Activated naive CD4-positive, alpha-beta T cell treated with anti-CD3 and anti-CD28 coated beads for 36 hours (primary cell): ENCODE measurements around the gene ITIH2. TPM values are rescaled to one million over a fixed set of nuclear protein-coding genes. Genes with fewer than 3 reads are reported as not detected.
A peak's percentile ranks its signal among the peaks of the same experiment; 100 is the strongest.
"Not testable (repeated sequence)": the region's sequence is repeated elsewhere in the genome, so short reads cannot be mapped to it uniquely, and the experiment has no call there.

ENCODE experiments used
- CTCF ChIA-PET: fragments of 350-600 bp; sonication (Branson Sonifier 250); formaldehyde crosslinking; loops from one replicate; lab custom pipeline; 2021; ENCODE audit warnings: antibody characterized with exemption; lab: Charles Lee
- DNase-seq: peaks from one replicate; pipeline ENCODE4 v3.0.0-alpha.2; 2020
- H3K27ac Mint-ChIP-seq: one replicate; pipeline ENCODE4 v1.8.0; 2021; ENCODE audit warnings: mild to moderate bottlenecking, mixed read lengths
- H3K27me3 Mint-ChIP-seq: one replicate; pipeline ENCODE4 v1.8.0; 2021; ENCODE audit warnings: low read depth, mixed read lengths
- H3K36me3 Mint-ChIP-seq: one replicate; pipeline ENCODE4 v1.8.0; 2021; ENCODE audit warnings: low read depth, mixed read lengths
- H3K4me1 Mint-ChIP-seq: one replicate; pipeline ENCODE4 v1.8.0; 2021; ENCODE audit warnings: low read depth, mixed read lengths
- H3K4me3 Mint-ChIP-seq: one replicate; pipeline ENCODE4 v1.8.0; 2021; ENCODE audit warnings: mild to moderate bottlenecking, moderate library complexity, mixed read lengths
- H3K9me3 Mint-ChIP-seq: one replicate; pipeline ENCODE4 v1.8.0; 2021; ENCODE audit warnings: mixed read lengths
- intact Hi-C: fragments of 100-400 bp; cut with micrococcal nuclease; formaldehyde crosslinking; loops from one replicate; pipeline ENCODE4 v1.15.1; 2023
- total RNA-seq, 2 experiments: library from RNA; stranded (reverse); gene quantifications; one replicate each; pipeline ENCODE4 v1.2.3, GENCODE V29; 2021

ITIH2 gene
- total RNA-seq, 2 experiments from 2014 or later = not detected

GRCh38 chr10:7718685-7719084, 15.6 kb downstream of the ITIH2 start:
- Mint-ChIP-seq H3K4me3 (no peak overlapping the region), H3K27ac (no peak overlapping the region), H3K36me3 (no peaks in the 10 kb centered on the region), H3K27me3 (peaks cover 2% of the 10 kb centered on the region), H3K4me1 (no peaks in the 10 kb centered on the region), H3K9me3 (no peaks in the 10 kb centered on the region)
- intact Hi-C loops = no loop called here
- DNase-seq = no peak
- CTCF ChIA-PET = no interaction called here

GRCh38 chr10:7720478-7720877, 17.4 kb downstream of the ITIH2 start:
- no peak for DNase-seq
- peaks cover 3% of the 10 kb centered on the region for H3K27me3 Mint-ChIP-seq
- no peaks in the 10 kb centered on the region for H3K9me3 Mint-ChIP-seq
- H3K4me3 Mint-ChIP-seq = no peak overlapping the region
- CTCF ChIA-PET = no interaction called here
- no peaks in the 10 kb centered on the region for H3K36me3 Mint-ChIP-seq
- H3K27ac Mint-ChIP-seq = no peak overlapping the region
- intact Hi-C loops = no loop called here
- H3K4me1 Mint-ChIP-seq = no peaks in the 10 kb centered on the region

GRCh38 chr10:7722927-7723529, 19.9 kb downstream of the ITIH2 start:
- Mint-ChIP-seq H3K27ac (no peak overlapping the region), H3K9me3 (no peaks in the 10 kb centered on the region), H3K4me3 (no peak overlapping the region), H3K36me3 (no peaks in the 10 kb centered on the region), H3K27me3 (peaks cover 2% of the 10 kb centered on the region), H3K4me1 (no peaks in the 10 kb centered on the region)
- CTCF ChIA-PET = no interaction called here
- no peak for DNase-seq
- intact Hi-C loops = no loop called here

GRCh38 chr10:7734821-7735220, 31.7 kb downstream of the ITIH2 start:
- no peak overlapping the region for H3K4me3 Mint-ChIP-seq
- H3K36me3 Mint-ChIP-seq = no peaks in the 10 kb centered on the region
- CTCF ChIA-PET = no interaction called here
- intact Hi-C loops = no loop called here
- H3K27me3 Mint-ChIP-seq = no peaks in the 10 kb centered on the region
- H3K4me1 Mint-ChIP-seq = no peaks in the 10 kb centered on the region
- H3K9me3 Mint-ChIP-seq = no peaks in the 10 kb centered on the region
- no peak for DNase-seq
- no peak overlapping the region for H3K27ac Mint-ChIP-seq

- H3K4me1 Mint-ChIP-seq = no peaks in the 10 kb centered on the region
- H3K27me3 Mint-ChIP-seq = no peaks in the 10 kb centered on the region
- no peak overlapping the region for H3K27ac Mint-ChIP-seq
- no peaks in the 10 kb centered on the region for H3K36me3 Mint-ChIP-seq
- intact Hi-C loops = no loop called here
- no peaks in the 10 kb centered on the region for H3K9me3 Mint-ChIP-seq
- no peak for DNase-seq
- CTCF ChIA-PET = interaction anchor here (0.9 kb wide), 1 partner anchor 213 kb away, joined by 3 read pairs; no protein-coding TSS in a partner anchor
- H3K4me3 Mint-ChIP-seq = no peak overlapping the region
These were observed 35.7 kb downstream of the ITIH2 start for GRCh38 chr10:7738536-7739407.

- intact Hi-C loops = no loop called here
- CTCF ChIA-PET = no interaction called here
- Mint-ChIP-seq H3K27me3 (no peaks in the 10 kb centered on the region), H3K27ac (no peak overlapping the region), H3K4me1 (no peaks in the 10 kb centered on the region), H3K9me3 (no peaks in the 10 kb centered on the region), H3K4me3 (no peak overlapping the region), H3K36me3 (no peaks in the 10 kb centered on the region)
- DNase-seq = no peak
These were observed 41.2 kb downstream of the ITIH2 start for GRCh38 chr10:7744307-7744706.

GRCh38 chr10:7748637-7749036, 45.5 kb downstream of the ITIH2 start:
- not testable (repeated sequence) for H3K9me3 Mint-ChIP-seq

GRCh38 chr10:7750222-7750621, 47.1 kb downstream of the ITIH2 start:
- DNase-seq = no peak
- Mint-ChIP-seq H3K4me3 (no peak overlapping the region), H3K27me3 (no peaks in the 10 kb centered on the region), H3K9me3 (no peaks in the 10 kb centered on the region), H3K36me3 (peaks cover 19% of the 10 kb centered on the region), H3K4me1 (no peaks in the 10 kb centered on the region), H3K27ac (no peak overlapping the region)
- CTCF ChIA-PET = no interaction called here
- intact Hi-C loops = loop anchor here (10.0 kb wide), 1 partner anchor 225 kb away; no protein-coding TSS in a partner anchor

More at GRCh38 chr10:7748637-7749036, 45.5 kb downstream of the ITIH2 start:
- DNase-seq, H3K4me3 Mint-ChIP-seq, H3K27me3 Mint-ChIP-seq, H3K27ac Mint-ChIP-seq, H3K4me1 Mint-ChIP-seq, intact Hi-C loops: not testable (repeated sequence)
- peaks cover 14% of the 10 kb centered on the region for H3K36me3 Mint-ChIP-seq
- CTCF ChIA-PET = interaction anchor here (0.6 kb wide), 1 partner anchor 8 kb away, joined by 3 read pairs; no protein-coding TSS in a partner anchor

- Mint-ChIP-seq H3K27me3 (no peaks in the 10 kb centered on the region), H3K36me3 (peaks cover 23% of the 10 kb centered on the region), H3K27ac (no peak overlapping the region), H3K4me1 (no peaks in the 10 kb centered on the region), H3K4me3 (no peak overlapping the region), H3K9me3 (no peaks in the 10 kb centered on the region)
- DNase-seq = no peak
- intact Hi-C loops = loop anchor here (10.0 kb wide), 1 partner anchor 227 kb away; no protein-coding TSS in a partner anchor
- CTCF ChIA-PET = no interaction called here
These were observed 49.1 kb downstream of the ITIH2 start for GRCh38 chr10:7752251-7752650.

GRCh38 chr10:7755103-7755502, 52.0 kb downstream of the ITIH2 start:
- DNase-seq = no peak
- CTCF ChIA-PET = no interaction called here
- no peaks in the 10 kb centered on the region for H3K4me1 Mint-ChIP-seq
- H3K36me3 Mint-ChIP-seq = peaks cover 32% of the 10 kb centered on the region
- H3K27ac Mint-ChIP-seq = no peak overlapping the region
- H3K4me3 Mint-ChIP-seq = no peak overlapping the region
- no peaks in the 10 kb centered on the region for H3K27me3 Mint-ChIP-seq
- no peaks in the 10 kb centered on the region for H3K9me3 Mint-ChIP-seq
- intact Hi-C loops = loop anchor here (5.0 to 10.0 kb wide), 2 partner anchors 230 to 1547 kb away; no protein-coding TSS in a partner anchor

- Mint-ChIP-seq H3K4me1 (no peaks in the 10 kb centered on the region), H3K36me3 (peaks cover 36% of the 10 kb centered on the region), H3K27ac (no peak overlapping the region), H3K27me3 (no peaks in the 10 kb centered on the region), H3K4me3 (no peak overlapping the region), H3K9me3 (no peaks in the 10 kb centered on the region)
- DNase-seq = peak; percentile 39
- CTCF ChIA-PET = interaction anchor here (0.6 to 1.4 kb wide), 4 partner anchors 8 to 293 kb away, joined by 3 to 4 read pairs (median 4); no protein-coding TSS in a partner anchor
- intact Hi-C loops = loop anchor here (1.0 to 10.0 kb wide), 4 partner anchors 62 to 1546 kb away; partner anchors contain the start of gene TAF3
These were observed 53.4 kb downstream of the ITIH2 start for GRCh38 chr10:7756360-7756992.

GRCh38 chr10:7763929-7764328, 60.8 kb downstream of the ITIH2 start:
- intact Hi-C loops = no loop called here
- CTCF ChIA-PET = interaction anchor here (1.3 kb wide), 1 partner anchor 238 kb away, joined by 4 read pairs; no protein-coding TSS in a partner anchor
- H3K9me3 Mint-ChIP-seq = no peaks in the 10 kb centered on the region
- peaks cover 32% of the 10 kb centered on the region for H3K36me3 Mint-ChIP-seq
- H3K27me3 Mint-ChIP-seq = no peaks in the 10 kb centered on the region
- no peak overlapping the region for H3K4me3 Mint-ChIP-seq
- DNase-seq = no peak
- no peak overlapping the region for H3K27ac Mint-ChIP-seq
- no peaks in the 10 kb centered on the region for H3K4me1 Mint-ChIP-seq
